Endothelial cell (in vitro differentiated cells): ENCODE measurements around the gene STARD3. TPM values are rescaled to one million over a fixed set of nuclear protein-coding genes. Genes with fewer than 3 reads are reported as not detected.
A peak's percentile ranks its signal among the peaks of the same experiment; 100 is the strongest.

Source experiments
- DNase-seq: peaks from one replicate; pipeline ENCODE4 v3.0.0; 2021; ENCODE audit warnings: low spot score
- H3K27ac Mint-ChIP-seq: one replicate; pipeline ENCODE4 v1.8.0; 2021; ENCODE audit warnings: mixed read lengths, inconsistent platforms; ENCODE audit not compliant: unreplicated experiment
- H3K27me3 Mint-ChIP-seq: one replicate; pipeline ENCODE4 v1.8.0; 2021; ENCODE audit warnings: mild to moderate bottlenecking, moderate library complexity, mixed read lengths, inconsistent platforms; ENCODE audit not compliant: unreplicated experiment
- H3K36me3 Mint-ChIP-seq: one replicate; pipeline ENCODE4 v1.8.0; 2021; ENCODE audit warnings: mild to moderate bottlenecking, low read depth, mixed read lengths, inconsistent platforms; ENCODE audit not compliant: unreplicated experiment
- H3K4me1 Mint-ChIP-seq: one replicate; pipeline ENCODE4 v1.8.0; 2021; ENCODE audit warnings: mild to moderate bottlenecking, mixed read lengths, inconsistent platforms; ENCODE audit not compliant: unreplicated experiment
- H3K4me3 Mint-ChIP-seq: one replicate; pipeline ENCODE4 v1.8.0; 2021; ENCODE audit warnings: mild to moderate bottlenecking, mixed read lengths, inconsistent platforms; ENCODE audit not compliant: unreplicated experiment
- H3K9me3 Mint-ChIP-seq: one replicate; pipeline ENCODE4 v1.8.0; 2021; ENCODE audit warnings: mixed read lengths, inconsistent platforms; ENCODE audit not compliant: unreplicated experiment
- CTCF ChIP-seq: fragments of 200-600 bp; sonication (generic); IDR thresholded peaks from one replicate; pipeline ENCODE4 v1.5.0; 2021; ENCODE audit warnings: antibody characterized with exemption; ENCODE audit not compliant: unreplicated experiment
- total RNA-seq: library from RNA; stranded (reverse); fragmentation: NEBNext Ultra II Directional; extraction: Animal tissue kit (Norgen Biotek cat#: 25700); gene quantifications from one replicate; pipeline ENCODE4 v1.2.1, GENCODE V29; 2021; ENCODE audit not compliant: unreplicated experiment

Gene STARD3
- total RNA-seq, 1 donor from 2014 or later: 77.7 TPM

GRCh38 chr17:39701012-39701783 lies 64.3 kb downstream of the STARD3 start:
- Mint-ChIP-seq H3K9me3 (no peaks in the 10 kb centered on the region), H3K36me3 (no peaks in the 10 kb centered on the region), H3K27me3 (peaks cover 7% of the 10 kb centered on the region), H3K27ac (no peak overlapping the region), H3K4me3 (peak overlapping the region; percentile 88), H3K4me1 (peaks cover 19% of the 10 kb centered on the region)
- no peak for TF ChIP-seq CTCF
- DNase-seq: no peak

- H3K4me1 Mint-ChIP-seq: peaks cover 19% of the 10 kb centered on the region
- H3K9me3 Mint-ChIP-seq: no peaks in the 10 kb centered on the region
- peak overlapping the region; percentile 88 for H3K4me3 Mint-ChIP-seq
- H3K27me3 Mint-ChIP-seq: peaks cover 7% of the 10 kb centered on the region
- no peak overlapping the region for H3K27ac Mint-ChIP-seq
- H3K36me3 Mint-ChIP-seq: no peaks in the 10 kb centered on the region
- no peak for TF ChIP-seq CTCF
- no peak for DNase-seq
These were observed 65.0 kb downstream of the STARD3 start for GRCh38 chr17:39701784-39702422.

- no peak overlapping the region for H3K4me3 Mint-ChIP-seq
- peaks cover 7% of the 10 kb centered on the region for H3K27me3 Mint-ChIP-seq
- H3K9me3 Mint-ChIP-seq: no peaks in the 10 kb centered on the region
- no peak for DNase-seq
- H3K4me1 Mint-ChIP-seq: peaks cover 19% of the 10 kb centered on the region
- no peak overlapping the region for H3K27ac Mint-ChIP-seq
- no peak for TF ChIP-seq CTCF
- no peaks in the 10 kb centered on the region for H3K36me3 Mint-ChIP-seq
These were observed 66.3 kb downstream of the STARD3 start for GRCh38 chr17:39702901-39703893.

GRCh38 chr17:39703913-39704312 lies 67.0 kb downstream of the STARD3 start:
- H3K9me3 Mint-ChIP-seq: no peaks in the 10 kb centered on the region
- no peak overlapping the region for H3K27ac Mint-ChIP-seq
- no peak overlapping the region for H3K4me3 Mint-ChIP-seq
- no peak for TF ChIP-seq CTCF
- no peak for DNase-seq
- peaks cover 19% of the 10 kb centered on the region for H3K4me1 Mint-ChIP-seq
- peaks cover 8% of the 10 kb centered on the region for H3K27me3 Mint-ChIP-seq
- H3K36me3 Mint-ChIP-seq: no peaks in the 10 kb centered on the region
